Naive B cell (primary cell): ENCODE results near the gene KDM2A. TPM values are rescaled to one million over a fixed set of nuclear protein-coding genes. Genes with fewer than 3 reads are reported as not detected.
A peak's percentile ranks its signal among the peaks of the same experiment; 100 is the strongest.
"Not testable (repeated sequence)": the region's sequence is repeated elsewhere in the genome, so short reads cannot be mapped to it uniquely, and the experiment has no call there.

Experiments used
- ATAC-seq, 2 donors: fragments of 150-1000 bp; cut with Tn5 transposase; 2 replicates each; pipeline ENCODE4 v1.10.0; 2021; ENCODE audit warnings: low read depth in 2 of 2, mild to moderate bottlenecking in 2 of 2, moderate library complexity in 2 of 2
- DNase-seq: peaks from one replicate; pipeline ENCODE4 v3.0.0; 2022
- H3K27ac Mint-ChIP-seq, 6 donors: one replicate each; pipeline ENCODE4 v1.8.0; 2020 to 2022; ENCODE audit warnings: mild to moderate bottlenecking in 6 of 6, mixed read lengths in 6 of 6, moderate library complexity in 5 of 6, inconsistent platforms in 2 of 6
- H3K27me3 Mint-ChIP-seq, 3 donors: one replicate each; pipeline ENCODE4 v1.8.0; 2021 to 2022; ENCODE audit warnings: mixed read lengths in 3 of 3, mild to moderate bottlenecking in 1 of 3
- H3K36me3 Mint-ChIP-seq, 2 donors: one replicate each; pipeline ENCODE4 v1.8.0; 2020 to 2022; ENCODE audit warnings: mixed read lengths in 2 of 2, inconsistent platforms in 1 of 2, mild to moderate bottlenecking in 1 of 2
- H3K4me1 Mint-ChIP-seq, 3 donors: one replicate each; pipeline ENCODE4 v1.8.0; 2020 to 2022; ENCODE audit warnings: mixed read lengths in 3 of 3, inconsistent platforms in 1 of 3, mild to moderate bottlenecking in 1 of 3, moderate library complexity in 1 of 3
- H3K4me3 Mint-ChIP-seq, 8 donors: one replicate each; pipeline ENCODE4 v1.8.0; 2020 to 2022; ENCODE audit warnings: mild to moderate bottlenecking in 8 of 8, mixed read lengths in 8 of 8, moderate library complexity in 8 of 8, inconsistent platforms in 2 of 8
- H3K9me3 Mint-ChIP-seq, 7 donors: one replicate each; pipeline ENCODE4 v1.8.0; 2020 to 2022; ENCODE audit warnings: mixed read lengths in 7 of 7, mild to moderate bottlenecking in 5 of 7, inconsistent platforms in 2 of 7, moderate library complexity in 1 of 7
- polyA plus RNA-seq, 6 donors: library from polyadenylated mRNA; unstranded; fragments of 300-500 nt; fragmentation: Illumina TruSeq; gene quantifications; one replicate each; pipeline ENCODE4 v1.2.3, GENCODE V29; 2021; ENCODE audit warnings: low read depth in 6 of 6

KDM2A gene
- polyA plus RNA-seq, 6 donors from 2014 or later, result 3.6 to 26.3 (median 14.9) TPM

DNA sequence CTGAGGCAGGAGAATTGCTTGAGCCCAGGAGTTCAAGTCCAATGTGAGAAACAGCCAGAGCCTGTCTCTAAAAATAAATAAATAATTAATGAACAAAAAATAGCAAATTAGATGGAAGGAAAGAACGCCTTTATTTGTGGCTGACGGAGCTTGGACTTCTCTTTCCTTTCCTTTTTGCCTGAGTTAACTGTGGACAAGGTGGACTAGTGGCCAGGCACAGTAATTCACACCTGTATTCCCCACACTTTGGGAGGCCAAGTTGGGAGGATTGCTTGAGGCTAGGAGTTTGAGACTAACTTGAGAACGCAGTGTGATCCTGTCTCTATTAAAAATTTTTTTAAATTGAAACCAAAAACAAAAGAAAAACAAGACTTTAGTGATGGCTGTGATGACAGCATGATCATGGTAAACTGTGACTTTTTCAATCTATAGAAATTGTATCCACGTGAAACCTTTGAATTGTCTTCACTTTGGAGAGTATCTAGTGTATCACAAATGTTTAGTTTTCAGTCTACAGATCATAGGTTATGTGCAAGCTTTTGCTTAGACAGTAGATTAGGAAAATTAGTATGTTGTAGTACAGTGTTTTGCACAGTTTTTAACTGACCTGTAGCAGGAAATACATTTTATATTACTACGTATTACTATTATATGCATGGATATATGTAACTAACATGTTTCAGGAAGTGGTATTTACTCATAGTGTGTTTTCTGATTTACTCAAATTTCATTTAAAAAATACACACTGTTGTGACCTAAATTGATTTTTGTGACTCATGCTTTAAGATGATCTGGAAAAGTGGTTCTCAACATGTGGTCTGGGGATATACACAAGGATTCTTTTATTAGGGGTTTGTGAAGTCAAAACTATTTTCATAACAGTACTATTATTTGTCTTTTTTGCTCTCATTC lies 42.1 kb downstream of the KDM2A start:
- Mint-ChIP-seq H3K36me3 (no peaks in the 10 kb centered on the region), H3K27ac (peak overlapping the region in 3 of 6 donors; percentile 43 to 75 (median 49)), H3K27me3 (no peaks in the 10 kb centered on the region), H3K4me1 (peaks cover 22 to 47% (median 32%) of the 10 kb centered on the region in 3 donors), H3K4me3 (no peak overlapping the region), H3K9me3 (no peaks in the 10 kb centered on the region)
- no peak for DNase-seq
- no peak for ATAC-seq

GRCh38 chr11:67163006-67163405 lies 43.9 kb downstream of the KDM2A start:
- Mint-ChIP-seq H3K4me3 (no peak overlapping the region), H3K27ac (peak overlapping the region in 1 of 6 donors; percentile 80), H3K9me3 (no peaks in the 10 kb centered on the region), H3K27me3 (no peaks in the 10 kb centered on the region), H3K4me1 (peaks cover 27 to 46% (median 46%) of the 10 kb centered on the region in 3 donors), H3K36me3 (no peaks in the 10 kb centered on the region)
- no peak for DNase-seq
- no peak for ATAC-seq

GRCh38 chr11:67165623-67166022 lies 46.6 kb downstream of the KDM2A start:
- H3K27ac Mint-ChIP-seq, result peak overlapping the region in 5 of 6 donors; percentile 11 to 79 (median 41)
- H3K27me3 Mint-ChIP-seq, result no peaks in the 10 kb centered on the region
- no peaks in the 10 kb centered on the region for H3K36me3 Mint-ChIP-seq
- ATAC-seq (no peak), DNase-seq (no peak)
- no peaks in the 10 kb centered on the region for H3K9me3 Mint-ChIP-seq
- H3K4me3 Mint-ChIP-seq, result no peak overlapping the region
- peaks cover 29 to 51% (median 47%) of the 10 kb centered on the region in 3 donors for H3K4me1 Mint-ChIP-seq

DNA sequence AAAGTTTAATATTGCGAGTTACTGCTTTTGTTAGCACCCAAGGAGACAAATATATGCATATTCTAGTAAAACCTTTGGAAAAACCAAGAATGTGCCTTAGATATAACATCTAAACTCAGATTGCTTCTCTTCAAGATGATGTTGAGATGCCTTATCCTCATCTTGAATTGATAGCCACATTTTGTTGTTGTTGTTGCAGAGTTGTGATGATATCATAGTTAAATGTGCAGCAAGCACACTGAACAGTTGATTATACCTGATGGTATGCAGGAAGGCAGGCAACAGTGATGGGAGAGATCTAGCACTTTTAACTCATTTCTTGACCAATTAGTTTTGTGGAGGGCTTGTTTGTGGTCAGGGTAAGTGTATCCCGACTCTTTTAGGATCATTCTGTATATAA lies 48.0 kb downstream of the KDM2A start:
- DNase-seq (no peak), ATAC-seq (no peak)
- no peaks in the 10 kb centered on the region for H3K9me3 Mint-ChIP-seq
- H3K4me3 Mint-ChIP-seq, result no peak overlapping the region
- no peaks in the 10 kb centered on the region for H3K27me3 Mint-ChIP-seq
- H3K36me3 Mint-ChIP-seq, result no peaks in the 10 kb centered on the region
- H3K27ac Mint-ChIP-seq, result peak overlapping the region in 3 of 6 donors; percentile 11 to 47 (median 44)
- peaks cover 36 to 66% (median 53%) of the 10 kb centered on the region in 3 donors for H3K4me1 Mint-ChIP-seq

GRCh38 chr11:67167719-67168118 lies 48.7 kb downstream of the KDM2A start:
- H3K27ac Mint-ChIP-seq, result peak overlapping the region in 2 of 6 donors; percentile 11 to 44
- H3K4me3 Mint-ChIP-seq, result no peak overlapping the region
- no peaks in the 10 kb centered on the region for H3K27me3 Mint-ChIP-seq
- no peaks in the 10 kb centered on the region for H3K36me3 Mint-ChIP-seq
- H3K9me3 Mint-ChIP-seq, result no peaks in the 10 kb centered on the region
- no peak for ATAC-seq
- no peak for DNase-seq
- H3K4me1 Mint-ChIP-seq, result peaks cover 38 to 68% (median 59%) of the 10 kb centered on the region in 3 donors

DNA sequence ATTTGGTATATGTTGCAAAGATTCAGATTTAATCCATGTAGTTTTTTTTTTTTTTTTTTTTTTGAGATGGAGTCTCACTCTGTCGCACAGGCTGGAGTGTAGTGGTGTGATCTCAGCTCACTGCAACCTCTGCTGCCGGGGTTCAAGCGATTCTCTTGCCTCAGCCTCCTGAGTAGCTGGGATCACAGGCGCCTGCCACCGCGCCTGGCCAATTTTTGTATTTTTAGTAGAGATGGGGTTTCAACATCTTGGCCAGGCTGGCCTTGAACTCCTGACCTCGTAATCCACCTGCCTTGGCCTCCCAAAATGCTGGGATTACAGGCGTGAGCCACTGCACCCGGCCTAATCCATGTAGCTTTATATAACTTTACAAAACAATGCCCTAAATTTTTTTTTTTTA lies 49.8 kb downstream of the KDM2A start:
- H3K27me3 Mint-ChIP-seq, DNase-seq, H3K36me3 Mint-ChIP-seq, H3K4me3 Mint-ChIP-seq, H3K9me3 Mint-ChIP-seq, ATAC-seq: not testable (repeated sequence)
- Mint-ChIP-seq H3K27ac (peak overlapping the region in 2 of 6 donors; percentile 60 to 75), H3K4me1 (peaks cover 34 to 59% (median 51%) of the 10 kb centered on the region in 3 donors)

- Mint-ChIP-seq H3K27ac (peak overlapping the region in 1 of 6 donors; percentile 60), H3K9me3 (no peaks in the 10 kb centered on the region), H3K27me3 (no peaks in the 10 kb centered on the region), H3K4me1 (peaks cover 13 to 51% (median 37%) of the 10 kb centered on the region in 3 donors), H3K4me3 (no peak overlapping the region), H3K36me3 (no peaks in the 10 kb centered on the region)
- ATAC-seq (no peak), DNase-seq (no peak)
Measured at GRCh38 chr11:67174311-67174710, 55.2 kb downstream of the KDM2A start.

DNA sequence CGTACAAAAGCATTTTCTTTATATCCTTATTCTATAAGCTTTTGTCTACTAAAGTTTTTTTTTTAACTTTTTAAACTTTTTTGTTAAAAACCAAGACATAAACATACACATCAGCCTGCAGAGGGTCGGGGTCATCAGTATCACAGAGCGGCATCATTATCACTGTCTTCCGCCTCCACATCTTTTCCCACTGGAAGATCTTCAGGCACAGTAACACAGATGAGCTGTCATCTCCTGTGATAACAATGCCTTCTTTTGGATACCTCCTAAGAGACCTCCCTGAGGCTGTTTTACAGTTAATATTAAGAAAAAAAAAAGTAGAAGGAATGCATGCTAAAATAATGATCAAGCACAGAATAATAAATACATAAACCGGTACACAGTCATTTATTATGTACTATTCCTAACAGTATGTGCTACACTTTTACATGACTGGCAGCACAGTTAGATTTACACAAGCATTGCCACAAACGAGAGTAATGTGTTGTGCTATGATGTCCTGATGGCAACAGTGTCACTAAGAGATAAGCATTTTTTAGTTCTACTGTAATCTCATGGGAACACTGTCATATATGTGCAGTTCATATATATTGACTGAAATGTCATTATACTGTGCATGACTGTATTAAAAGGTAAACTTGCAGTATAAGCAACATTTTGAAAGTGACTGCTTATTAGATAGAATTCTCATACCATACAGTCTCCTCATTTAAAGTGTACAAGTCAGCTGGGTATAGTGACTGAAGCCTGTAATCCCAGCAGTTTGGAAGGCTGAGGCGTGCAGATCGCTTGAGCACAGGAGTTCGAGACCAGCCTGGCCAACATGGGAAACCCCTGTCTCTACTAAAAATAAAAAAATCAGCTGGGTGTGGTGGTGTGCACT lies 58.6 kb downstream of the KDM2A start:
- peaks cover 4 to 24% (median 16%) of the 10 kb centered on the region in 3 donors for H3K4me1 Mint-ChIP-seq
- H3K27me3 Mint-ChIP-seq, result no peaks in the 10 kb centered on the region
- no peaks in the 10 kb centered on the region for H3K36me3 Mint-ChIP-seq
- H3K27ac Mint-ChIP-seq, result peak overlapping the region in 3 of 6 donors; percentile 14 to 53 (median 42)
- DNase-seq (no peak), ATAC-seq (no peak)
- H3K9me3 Mint-ChIP-seq, result no peaks in the 10 kb centered on the region
- H3K4me3 Mint-ChIP-seq, result no peak overlapping the region

DNA sequence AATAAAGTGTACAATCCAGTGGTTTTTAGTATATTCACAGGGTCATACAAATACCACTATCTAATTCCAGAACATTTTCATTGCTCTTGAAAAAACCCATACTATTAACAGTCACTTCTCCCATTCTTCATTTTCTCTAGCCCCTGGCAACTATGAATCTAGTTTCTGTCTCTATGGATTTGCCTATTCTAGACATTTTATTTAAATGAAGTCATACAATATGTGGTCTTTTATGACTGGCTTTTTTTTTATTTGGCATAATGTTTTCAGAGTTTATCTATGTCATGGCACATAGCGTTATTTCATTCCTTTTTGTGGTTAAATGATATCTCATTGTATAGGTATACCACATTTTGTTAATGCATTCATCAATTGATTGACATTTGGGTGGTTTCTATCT lies 59.4 kb downstream of the KDM2A start:
- Mint-ChIP-seq H3K4me1 (peaks cover 4 to 24% (median 16%) of the 10 kb centered on the region in 3 donors), H3K9me3 (no peaks in the 10 kb centered on the region), H3K36me3 (peaks cover 0 to 6% of the 10 kb centered on the region in 2 donors), H3K27ac (no peak overlapping the region), H3K4me3 (no peak overlapping the region), H3K27me3 (no peaks in the 10 kb centered on the region)
- ATAC-seq, result no peak
- no peak for DNase-seq

DNA sequence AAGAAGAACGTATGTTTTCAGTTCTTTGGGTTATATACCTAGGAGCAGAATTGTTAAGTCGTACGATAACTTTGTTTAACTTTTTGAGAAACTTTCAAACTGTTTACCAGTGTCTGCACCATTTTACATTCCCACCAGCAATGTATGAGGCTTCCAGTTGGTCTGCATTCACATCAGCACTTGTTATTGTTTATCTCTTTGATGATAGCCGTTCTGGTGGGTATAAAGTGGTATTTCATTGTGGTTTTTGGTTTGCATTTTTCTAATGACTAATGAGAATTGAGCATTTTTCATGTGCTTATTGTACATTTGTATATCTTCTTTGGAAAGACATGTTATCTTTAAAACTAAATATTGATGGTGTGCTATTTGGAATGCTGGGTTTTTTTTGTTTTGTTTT lies 59.8 kb downstream of the KDM2A start:
- peaks cover 4 to 24% (median 16%) of the 10 kb centered on the region in 3 donors for H3K4me1 Mint-ChIP-seq
- DNase-seq, result no peak
- H3K4me3 Mint-ChIP-seq, result no peak overlapping the region
- peaks cover 0 to 6% of the 10 kb centered on the region in 2 donors for H3K36me3 Mint-ChIP-seq
- peak overlapping the region in 1 of 6 donors; percentile 27 for H3K27ac Mint-ChIP-seq
- H3K9me3 Mint-ChIP-seq, result no peaks in the 10 kb centered on the region
- no peaks in the 10 kb centered on the region for H3K27me3 Mint-ChIP-seq
- ATAC-seq, result no peak

DNA sequence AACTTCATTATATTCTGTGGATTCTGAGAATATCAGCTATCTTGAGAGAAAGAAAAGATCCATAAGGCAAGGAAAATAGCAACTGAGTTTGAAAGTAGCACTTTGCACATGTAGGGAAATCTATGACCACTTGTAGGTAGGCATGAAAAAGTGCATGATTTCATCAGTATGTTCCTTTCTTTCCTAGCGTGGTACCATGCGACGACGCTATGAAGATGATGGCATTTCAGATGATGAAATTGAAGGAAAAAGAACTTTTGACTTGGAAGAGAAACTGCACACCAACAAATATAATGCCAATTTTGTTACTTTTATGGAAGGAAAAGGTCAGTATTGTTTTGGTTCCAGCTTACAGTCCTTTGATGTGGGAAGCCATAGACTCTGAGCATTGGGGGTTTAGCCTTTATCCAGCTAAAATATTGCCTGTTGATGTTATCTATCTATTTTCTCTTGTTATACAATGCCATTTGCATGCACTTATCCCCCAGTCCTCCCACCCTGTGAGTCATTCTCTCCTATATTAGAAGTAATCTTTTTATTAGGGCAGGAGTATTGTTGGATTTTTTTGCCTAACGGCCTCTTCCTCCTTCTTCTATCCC lies 60.9 kb downstream of the KDM2A start:
- Mint-ChIP-seq H3K9me3 (no peaks in the 10 kb centered on the region), H3K4me3 (no peak overlapping the region), H3K27me3 (no peaks in the 10 kb centered on the region), H3K27ac (no peak overlapping the region), H3K4me1 (peaks cover 4 to 22% (median 16%) of the 10 kb centered on the region in 3 donors), H3K36me3 (peaks cover 0 to 6% of the 10 kb centered on the region in 2 donors)
- no peak for ATAC-seq
- DNase-seq, result no peak

- no peak for DNase-seq
- Mint-ChIP-seq H3K36me3 (peaks cover 0 to 6% of the 10 kb centered on the region in 2 donors), H3K4me3 (no peak overlapping the region), H3K27me3 (no peaks in the 10 kb centered on the region), H3K9me3 (no peaks in the 10 kb centered on the region), H3K4me1 (peaks cover 0 to 5% (median 0%) of the 10 kb centered on the region in 3 donors), H3K27ac (peak overlapping the region in 2 of 6 donors; percentile 31 to 66)
- ATAC-seq, result no peak
Measured at GRCh38 chr11:67194096-67194495, 75.0 kb downstream of the KDM2A start.

DNA sequence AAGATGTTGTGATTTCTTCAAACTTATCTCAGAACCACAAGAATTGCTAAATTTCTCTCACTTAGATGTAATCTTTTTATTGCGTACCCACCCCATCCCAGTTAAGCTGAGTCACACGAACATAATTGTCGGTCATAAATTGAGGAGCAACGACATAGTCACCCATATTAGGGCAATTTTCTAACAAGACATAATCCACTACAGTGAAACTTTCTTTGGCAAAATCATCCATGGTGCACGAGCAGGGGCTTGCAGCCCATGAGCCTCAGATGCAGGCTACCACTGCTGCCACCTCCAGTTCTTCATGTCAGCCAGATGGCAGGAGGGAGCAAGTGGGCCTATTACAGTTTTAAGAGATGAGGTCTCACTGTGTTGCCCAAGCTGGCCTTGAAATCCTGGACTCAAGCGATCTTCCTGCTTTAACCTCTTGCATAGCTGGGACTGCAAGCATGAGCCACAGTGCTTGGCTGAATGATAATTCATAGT lies 77.0 kb downstream of the KDM2A start:
- Mint-ChIP-seq H3K4me1 (no peaks in the 10 kb centered on the region), H3K36me3 (peaks cover 0 to 6% of the 10 kb centered on the region in 2 donors), H3K4me3 (no peak overlapping the region), H3K27me3 (no peaks in the 10 kb centered on the region), H3K27ac (no peak overlapping the region), H3K9me3 (no peaks in the 10 kb centered on the region)
- ATAC-seq, result no peak
- no peak for DNase-seq
